Stomach (tissue), 9 donors: ENCODE measurements around the gene SEPTIN6. TPM values are rescaled to one million over a fixed set of nuclear protein-coding genes. Genes with fewer than 3 reads are reported as not detected.

Source experiments
- DNase-seq, 2 donors: peaks; one replicate each; pipeline versions ENCODE4 v3.0.0 to v3.0.0-alpha.2; 2013 to 2019
- H3K27ac ChIP-seq, 5 donors: fragments of 200-600 bp in 4 of 5; sonication (generic) in 4 of 5; one replicate each; pipeline ENCODE4 v1.5.1; 2013 to 2019; ENCODE audit warnings: mild to moderate bottlenecking in 1 of 5, moderate library complexity in 1 of 5
- H3K27me3 ChIP-seq, 3 donors: fragments of 200-600 bp; sonication (generic); one replicate each; pipeline ENCODE4 v1.5.1; 2017 to 2019; ENCODE audit warnings: mixed run types in 1 of 3
- H3K36me3 ChIP-seq, 4 donors: fragments of 200-600 bp; sonication (generic); 1 replicate in 3 of 4; 2 replicates in 1 of 4; pipeline ENCODE4 v1.5.1; 2016 to 2019
- H3K4me1 ChIP-seq, 4 donors: fragments of 200-600 bp; sonication (generic); one replicate each; pipeline ENCODE4 v1.5.1; 2016 to 2019
- H3K4me3 ChIP-seq, 4 donors: fragments of 200-600 bp; sonication (generic) in 3 of 4; one replicate each; pipeline ENCODE4 v1.5.1; 2016 to 2019; ENCODE audit warnings: mild to moderate bottlenecking in 1 of 4
- H3K9me3 ChIP-seq, 4 donors: fragments of 200-600 bp; sonication (generic); one replicate each; pipeline ENCODE4 v1.5.1; 2016 to 2019
- CTCF ChIP-seq, 7 experiments: fragments of 450-650 bp in 4 of 7; fragments of 200-600 bp in 3 of 7; sonication (generic) in 3 of 7; IDR thresholded peaks; one replicate each; pipeline ENCODE4 v1.5.1; 2016 to 2019; ENCODE audit warnings: antibody characterized with exemption in 7 of 7, control low read depth in 2 of 7, mild to moderate bottlenecking in 1 of 7
- EP300 ChIP-seq: sonication (generic); formaldehyde crosslinking; IDR thresholded peaks from one replicate; pipeline ENCODE4 v1.6.1; 2017; ENCODE audit warnings: antibody characterized with exemption
- POLR2A ChIP-seq, 4 donors: fragments of 450-650 bp; IDR thresholded peaks; one replicate each; pipeline ENCODE4 v1.6.1; 2016; ENCODE audit warnings: antibody characterized with exemption in 4 of 4, control low read depth in 2 of 4, mild to moderate bottlenecking in 1 of 4, moderate library complexity in 1 of 4
- POLR2AphosphoS5 ChIP-seq, 3 donors: sonication (generic); formaldehyde crosslinking; IDR thresholded peaks; one replicate each; pipeline ENCODE4 v1.6.1; 2016; ENCODE audit warnings: antibody characterized with exemption in 3 of 3
- WGBS, 5 donors: extraction: QIAGEN DNeasy Blood & Tissue Kit in 3 of 5; methylation state at CpG; one replicate each; pipeline versions ENCODE4 v1.1.5 to v1.1.7; 2013 to 2018; 5-methylcytosine and 5-hydroxymethylcytosine counted together
- intact Hi-C: fragments of 100-400 bp; cut with DNase I; formaldehyde crosslinking; loops from one replicate; pipeline ENCODE4 v1.15.1; 2023; ENCODE audit warnings: low total_unique reads
- polyA plus RNA-seq, 3 donors: library from polyadenylated mRNA; stranded (reverse); fragments of 200-250 nt; gene quantifications; one replicate each; pipeline ENCODE4 v1.2.3, GENCODE V29; 2013
- small RNA-seq, 4 donors: library from RNA; depleted of rRNA; stranded (forward); fragments of <200 nt; gene quantifications; one replicate each; pipeline ENCODE3, GENCODE V24; 2016
- total RNA-seq, 5 donors: library from RNA; depleted of rRNA; stranded (reverse); fragments of >200 nt; gene quantifications; one replicate each; pipeline versions ENCODE4 v1.1.0 to v1.2.3, GENCODE V29; 2014 to 2016
- donor health status: healthy with polysubstance abuse.
- donor health status: Bipolar disorder and iron deficiency.
- donor health status: healthy.

The SEPTIN6 gene
- total and polyA plus RNA-seq, 8 donors: 7.6 to 35.3 (median 14.6) TPM

GRCh38 chrX:119646515-119646914 lies 46.5 kb downstream of the SEPTIN6 start:
- H3K27me3 ChIP-seq: no peaks in the 10 kb centered on the region
- TF ChIP-seq POLR2A (IDR thresholded peaks at IDR 0.05) (no peak), EP300 (no peak), POLR2AphosphoS5 (IDR thresholded peaks at IDR 0.05) (no peak), CTCF (IDR thresholded peaks at IDR 0.05) (no peak)
- intact Hi-C loops: no loop called here
- no peak overlapping the region for H3K4me3 ChIP-seq
- DNase-seq: no peak
- WGBS, 5 donors: 73 to 90% (median 83%) methylated on average over 4 of the region's 4 CpGs
- no peaks in the 10 kb centered on the region for H3K9me3 ChIP-seq
- H3K4me1 ChIP-seq: no peaks in the 10 kb centered on the region
- no peak overlapping the region for H3K27ac ChIP-seq
- peaks cover 0 to 5% (median 3%) of the 10 kb centered on the region in 4 donors for H3K36me3 ChIP-seq

GRCh38 chrX:119643696-119644095 lies 49.3 kb downstream of the SEPTIN6 start:
- Histone ChIP-seq H3K27me3 (no peaks in the 10 kb centered on the region), H3K4me3 (no peak overlapping the region), H3K9me3 (no peaks in the 10 kb centered on the region), H3K27ac (no peak overlapping the region), H3K36me3 (peaks cover 0 to 19% (median 3%) of the 10 kb centered on the region in 4 donors), H3K4me1 (no peaks in the 10 kb centered on the region)
- TF ChIP-seq POLR2AphosphoS5 (IDR thresholded peaks at IDR 0.05) (no peak), CTCF (IDR thresholded peaks at IDR 0.05) (no peak), EP300 (no peak), POLR2A (IDR thresholded peaks at IDR 0.05) (no peak)
- no peak for DNase-seq
- intact Hi-C loops: no loop called here
- 64 to 87% (median 82%) methylated on average over 7 to 8 of the region's 8 CpGs for WGBS, 5 donors

Small RNAs within 50 kb of the gene (small RNA-seq; reads per million reads assigned to genes)
- 2.3 to 7.7 (median 3.3) reads per million in 4 donors for gene MIR766

Other genes with a start within 250 kb of the SEPTIN6 start
- 100 to 1,000 TPM; 108 to 324 (median 153) TPM for gene SLC25A5, start 224.7 kb downstream of the SEPTIN6 start, total RNA-seq
- 100 to 1,000 TPM; 330 to 907 (median 549) TPM for gene SLC25A5, start 224.7 kb downstream of the SEPTIN6 start, polyA plus RNA-seq
- gene STEEP1, start 127.8 kb downstream of the SEPTIN6 start, total RNA-seq: 10 to 100 TPM in 4 of 5 donors, 1 to 10 TPM in 1; 9.8 to 60.8 (median 15.8) TPM
- 10 to 100 TPM; 13.1 to 23.1 (median 14.1) TPM for gene STEEP1, start 127.8 kb downstream of the SEPTIN6 start, polyA plus RNA-seq
- gene UBE2A, start 118.6 kb downstream of the SEPTIN6 start, total RNA-seq: 10 to 100 TPM in 3 of 5 donors, 1 to 10 TPM in 2; 4.5 to 49.8 (median 12.8) TPM
- gene UBE2A, start 118.6 kb downstream of the SEPTIN6 start, polyA plus RNA-seq: 10 to 100 TPM; 38.9 to 62.0 (median 46.3) TPM
- 1 to 10 TPM; 1.7 to 8.3 (median 7.1) TPM for gene NKRF, start 86.7 kb downstream of the SEPTIN6 start, total RNA-seq
- 1 to 10 TPM; 2.4 to 4.9 (median 2.4) TPM for gene NKRF, start 86.7 kb downstream of the SEPTIN6 start, polyA plus RNA-seq
- 10 to 100 TPM in 1 of 5 donors, not detected in 4; 33.6 TPM for gene SOWAHD, start 65.4 kb upstream of the SEPTIN6 start, total RNA-seq
- gene SOWAHD, start 65.4 kb upstream of the SEPTIN6 start, polyA plus RNA-seq: 1 to 10 TPM; 1.5 to 2.0 (median 1.6) TPM
- 1,000 to 10,000 TPM in 2 of 5 donors, 100 to 1,000 TPM in 3; 117 to 3,049 (median 913) TPM for gene RPL39, start 98.5 kb upstream of the SEPTIN6 start, total RNA-seq
- gene RPL39, start 98.5 kb upstream of the SEPTIN6 start, polyA plus RNA-seq: 1,000 to 10,000 TPM; 6,944 to 8,391 (median 7,935) TPM
- 10 to 100 TPM in 1 of 5 donors, 1 to 10 TPM in 4; 1.2 to 10.7 (median 6.7) TPM for gene UPF3B, start 159.8 kb upstream of the SEPTIN6 start, total RNA-seq
- 10 to 100 TPM in 1 of 3 donors, 1 to 10 TPM in 2; 6.4 to 25.1 (median 9.8) TPM for gene UPF3B, start 159.8 kb upstream of the SEPTIN6 start, polyA plus RNA-seq
- gene RNF113A, start 178.6 kb upstream of the SEPTIN6 start, total RNA-seq: 10 to 100 TPM in 3 of 5 donors, 1 to 10 TPM in 2; 9.5 to 42.0 (median 10.9) TPM
- gene RNF113A, start 178.6 kb upstream of the SEPTIN6 start, polyA plus RNA-seq: 10 to 100 TPM; 14.4 to 26.4 (median 19.5) TPM
- 10 to 100 TPM; 46.2 to 72.1 (median 64.3) TPM for gene NDUFA1, start 178.7 kb upstream of the SEPTIN6 start, total RNA-seq
- 100 to 1,000 TPM; 214 to 260 (median 220) TPM for gene NDUFA1, start 178.7 kb upstream of the SEPTIN6 start, polyA plus RNA-seq
- not detected for gene AKAP14, start 202.7 kb upstream of the SEPTIN6 start, total RNA-seq
- gene AKAP14, start 202.7 kb upstream of the SEPTIN6 start, polyA plus RNA-seq: not detected